ENCODE measurements around the gene IL31RA. TPM values are rescaled to one million over a fixed set of nuclear protein-coding genes. Genes with fewer than 3 reads are reported as not detected.

The IL31RA gene
- total and polyA plus RNA-seq, 2 experiments from 2014 or later = not detected

GRCh38 chr5:55829956-55830355 is 21.2 kb upstream of the IL31RA start:
- Histone ChIP-seq H2AFZ (no peak overlapping the region), H4K20me1 (replicated peaks; ENCODE audit: insufficient read depth) (no peaks in the 10 kb centered on the region), H3K9me2 (ENCODE audit: insufficient read depth) (no peaks in the 10 kb centered on the region), H3K79me2 (replicated peaks; ENCODE audit: insufficient read depth) (no peaks in the 10 kb centered on the region), H3K4me1 (ENCODE audit: insufficient read depth) (no peaks in the 10 kb centered on the region), H3K36me3 (ENCODE audit: insufficient read depth) (no peaks in the 10 kb centered on the region), H3K27me3 (ENCODE audit: insufficient read depth) (no peaks in the 10 kb centered on the region), H3K4me3 (no peak overlapping the region), H3F3A (replicated peaks; ENCODE audit: low read depth) (no peaks in the 10 kb centered on the region), H3K27ac (ENCODE audit: low read depth) (no peak overlapping the region), H3K4me2 (no peak overlapping the region)
- ATAC-seq (no peak), DNase-seq (ENCODE audit: low spot score) (no peak)
- H3K27me3 Mint-ChIP-seq (ENCODE audit: insufficient read depth, low read depth, poor library complexity) = no peaks in the 10 kb centered on the region
- H3K36me3 Mint-ChIP-seq (ENCODE audit: low read depth) = no peaks in the 10 kb centered on the region
- H3K27ac Mint-ChIP-seq = no peak overlapping the region
- TF ChIP-seq ZNF462 (CRISPR knock-in tag; IDR thresholded peaks at IDR 0.05) (no peak), JUNB (IDR thresholded peaks at IDR 0.05; ENCODE audit: unreplicated experiment) (no peak), NANOG (IDR thresholded peaks at IDR 0.05; ENCODE audit: borderline replicate concordance) (no peak), POLR2AphosphoS5 (IDR thresholded peaks at IDR 0.05; ENCODE audit: low read depth) (no peak), STAT1 (IDR thresholded peaks at IDR 0.05; ENCODE audit: unreplicated experiment) (no peak), EZH2 (IDR thresholded peaks at IDR 0.05; ENCODE audit: low read depth, unreplicated experiment) (no peak), ETS1 (IDR thresholded peaks at IDR 0.05) (no peak), ZNF114 (CRISPR knock-in tag; IDR thresholded peaks at IDR 0.05) (no peak), REST (IDR thresholded peaks at IDR 0.05; ENCODE audit: unreplicated experiment) (no peak), ZNF331 (CRISPR knock-in tag; IDR thresholded peaks at IDR 0.05; ENCODE audit: low read depth) (no peak), CREB1 (CRISPR knock-in tag; IDR thresholded peaks at IDR 0.05; ENCODE audit: low read depth) (no peak), CTCF (conservative IDR thresholded peaks at IDR 0.05; ENCODE audit: low read depth in 2 of 2) (no peak)
- H3K4me3 Mint-ChIP-seq = no peak overlapping the region
- H3K9me3 Mint-ChIP-seq = no peaks in the 10 kb centered on the region
- H3K4me1 Mint-ChIP-seq = no peaks in the 10 kb centered on the region
